Adrenal gland (tissue), 12 donors: ENCODE results near the gene AGPAT4. TPM values are rescaled to one million over a fixed set of nuclear protein-coding genes. Genes with fewer than 3 reads are reported as not detected.

Source experiments
- DNase-seq, 7 donors: peaks; one replicate each; pipeline ENCODE4 v3.0.0-alpha.2; 2019 to 2020
- H3K27ac ChIP-seq, 5 donors: fragments of 200-600 bp; sonication (generic) in 4 of 5; 1 replicate in 3 of 5; 2 replicates in 2 of 5; pipeline versions ENCODE4 v1.5.1 to v1.8.0; 2016 to 2020; ENCODE audit warnings: mild to moderate bottlenecking in 1 of 5
- H3K27me3 ChIP-seq: fragments of 200-600 bp; 2 replicates; pipeline ENCODE4 v1.8.0; 2021
- H3K36me3 ChIP-seq, 2 donors: fragments of 200-600 bp; replicated peaks in 1 of 2; 1 replicate in 1 of 2; 2 replicates in 1 of 2; pipeline versions ENCODE4 v1.5.1 to v1.8.0; 2018 to 2022
- H3K4me1 ChIP-seq, 2 donors: fragments of 200-600 bp; replicated peaks in 1 of 2; 1 replicate in 1 of 2; 2 replicates in 1 of 2; pipeline versions ENCODE4 v1.5.1 to v1.8.0; 2018 to 2021
- H3K4me3 ChIP-seq, 4 donors: fragments of 200-600 bp; sonication (generic) in 3 of 4; one replicate each; pipeline ENCODE4 v1.5.1; 2016 to 2018
- H3K9me3 ChIP-seq, 3 donors: fragments of 200-600 bp; sonication (generic) in 1 of 3; replicated peaks in 1 of 3; 1 replicate in 2 of 3; 2 replicates in 1 of 3; pipeline versions ENCODE4 v1.5.1 to v1.8.0; 2016 to 2021
- POLR2A ChIP-seq, 2 donors: fragments of 450-650 bp; IDR thresholded peaks; one replicate each; pipeline ENCODE4 v1.6.1; 2017; ENCODE audit warnings: antibody characterized with exemption in 2 of 2, mild to moderate bottlenecking in 2 of 2, moderate library complexity in 1 of 2
- WGBS, 4 donors: extraction: QIAGEN DNeasy Blood & Tissue Kit in 2 of 4; methylation state at CpG; one replicate each; pipeline versions ENCODE4 v1.1.5 to v1.1.7; 2013 to 2017; 5-methylcytosine and 5-hydroxymethylcytosine counted together
- intact Hi-C, 2 donors: fragments of 100-400 bp; cut with DNase I; formaldehyde crosslinking; loops; one replicate each; pipeline versions ENCODE4 v1.14.1 to v1.15.0; 2022 to 2023
- polyA plus RNA-seq, 3 donors: library from polyadenylated mRNA; stranded (reverse); fragments of 200-250 nt in 2 of 3; fragments of 350-450 nt in 1 of 3; fragmentation: Illumina TruSeq in 1 of 3; extraction: RNeasy Lipid Tissue Mini Kit (QIAGEN cat#74804) in 1 of 3; gene quantifications; one replicate each; pipeline ENCODE4 v1.2.3, GENCODE V29; 2013 to 2014
- total RNA-seq, 9 donors: library from RNA; depleted of rRNA in 4 of 9; stranded (reverse); fragments of >200 nt in 4 of 9; fragments of 120-200 nt in 1 of 9; fragmentation: NEBNext Ultra II Directional in 1 of 9; extraction: Animal tissue kit (Norgen Biotek cat#: 25700) in 1 of 9; gene quantifications; one replicate each; pipeline versions ENCODE4 v1.1.0 to v1.2.4, GENCODE V29; 2013 to 2023
- TF ChIP-seq, protein P1 (sequence below), 6 experiments: fragments of 450-650 bp in 4 of 6; fragments of 200-600 bp in 2 of 6; sonication (generic) in 1 of 6; IDR thresholded peaks; 1 replicate in 5 of 6; 2 replicates in 1 of 6; pipeline versions ENCODE4 v1.5.1 to v1.8.0; 2016 to 2021; ENCODE audit warnings: antibody characterized with exemption in 6 of 6, mild to moderate bottlenecking in 2 of 6, moderate library complexity in 1 of 6
- donor health status: healthy with polysubstance abuse.
- donor health status: Bipolar disorder and iron deficiency.
- donor health status: DM: yes; HTN: yes; CAD: no.
- donor health status: DM: no; HTN: no; CAD: no.
- donor health status: DM: no; HTN: no; CAD: no.
- donor health status: DM: yes; HTN: yes; CAD: no.

Gene AGPAT4
- total and polyA plus RNA-seq, 12 donors = 2.2 to 13.1 (median 3.7) TPM

GRCh38 chr6:161105408-161105807 lies 168.5 kb downstream of the AGPAT4 start:
- TF ChIP-seq POLR2A (IDR thresholded peaks at IDR 0.05) = no peak
- TF ChIP-seq, protein P1, sequence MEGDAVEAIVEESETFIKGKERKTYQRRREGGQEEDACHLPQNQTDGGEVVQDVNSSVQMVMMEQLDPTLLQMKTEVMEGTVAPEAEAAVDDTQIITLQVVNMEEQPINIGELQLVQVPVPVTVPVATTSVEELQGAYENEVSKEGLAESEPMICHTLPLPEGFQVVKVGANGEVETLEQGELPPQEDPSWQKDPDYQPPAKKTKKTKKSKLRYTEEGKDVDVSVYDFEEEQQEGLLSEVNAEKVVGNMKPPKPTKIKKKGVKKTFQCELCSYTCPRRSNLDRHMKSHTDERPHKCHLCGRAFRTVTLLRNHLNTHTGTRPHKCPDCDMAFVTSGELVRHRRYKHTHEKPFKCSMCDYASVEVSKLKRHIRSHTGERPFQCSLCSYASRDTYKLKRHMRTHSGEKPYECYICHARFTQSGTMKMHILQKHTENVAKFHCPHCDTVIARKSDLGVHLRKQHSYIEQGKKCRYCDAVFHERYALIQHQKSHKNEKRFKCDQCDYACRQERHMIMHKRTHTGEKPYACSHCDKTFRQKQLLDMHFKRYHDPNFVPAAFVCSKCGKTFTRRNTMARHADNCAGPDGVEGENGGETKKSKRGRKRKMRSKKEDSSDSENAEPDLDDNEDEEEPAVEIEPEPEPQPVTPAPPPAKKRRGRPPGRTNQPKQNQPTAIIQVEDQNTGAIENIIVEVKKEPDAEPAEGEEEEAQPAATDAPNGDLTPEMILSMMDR (IDR thresholded peaks at IDR 0.05) = no peak
- Histone ChIP-seq H3K36me3 (peaks cover 0 to 45% of the 10 kb centered on the region in 2 donors), H3K9me3 (no peaks in the 10 kb centered on the region), H3K4me3 (no peak overlapping the region), H3K27ac (no peak overlapping the region), H3K27me3 (no peaks in the 10 kb centered on the region), H3K4me1 (no peaks in the 10 kb centered on the region)
- WGBS, 4 donors = 95 to 100% (median 98%) methylated on average over 2 of the region's 2 CpGs
- DNase-seq = no peak
- intact Hi-C loops = no loop called here

DNA sequence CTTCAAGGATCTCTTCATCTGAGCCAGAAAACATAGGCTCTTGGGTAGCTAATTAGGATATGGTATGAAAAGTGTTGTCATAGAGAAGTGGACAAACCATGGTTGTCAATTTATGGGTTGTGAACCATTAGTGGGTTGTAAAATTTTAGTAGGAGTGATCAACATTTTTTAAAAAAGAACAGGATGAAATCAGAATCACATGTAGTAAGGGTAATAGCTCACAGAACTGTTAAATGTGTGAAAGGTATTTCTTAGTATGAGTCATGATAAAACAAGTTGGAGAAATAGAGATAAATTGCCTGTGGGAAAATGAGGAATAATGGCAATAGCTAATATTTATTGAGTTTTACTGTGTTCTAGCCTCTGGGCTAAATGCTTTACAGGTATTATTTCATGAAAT lies 168.9 kb downstream of the AGPAT4 start:
- H3K36me3 ChIP-seq = peaks cover 0 to 46% of the 10 kb centered on the region in 2 donors
- DNase-seq = no peak
- TF ChIP-seq, protein P1 (IDR thresholded peaks at IDR 0.05) = no peak
- no peak for TF ChIP-seq POLR2A (IDR thresholded peaks at IDR 0.05)

GRCh38 chr6:161103475-161103874 lies 170.4 kb downstream of the AGPAT4 start:
- Histone ChIP-seq H3K4me1 (no peaks in the 10 kb centered on the region), H3K4me3 (no peak overlapping the region), H3K27me3 (no peaks in the 10 kb centered on the region), H3K9me3 (no peaks in the 10 kb centered on the region), H3K27ac (no peak overlapping the region), H3K36me3 (peaks cover 0 to 42% of the 10 kb centered on the region in 2 donors)
- intact Hi-C loops = no loop called here
- WGBS, 4 donors = 88 to 97% (median 95%) methylated on average over 4 of the region's 4 CpGs
- TF ChIP-seq POLR2A (IDR thresholded peaks at IDR 0.05) = no peak
- TF ChIP-seq, protein P1 (IDR thresholded peaks at IDR 0.05) = no peak
- DNase-seq = no peak

More for the DNA sequence above, 168.9 kb downstream of the AGPAT4 start:
- Histone ChIP-seq H3K4me3 (no peak overlapping the region), H3K27ac (no peak overlapping the region), H3K9me3 (no peaks in the 10 kb centered on the region), H3K4me1 (no peaks in the 10 kb centered on the region), H3K27me3 (no peaks in the 10 kb centered on the region)
- intact Hi-C loops = no loop called here

DNA sequence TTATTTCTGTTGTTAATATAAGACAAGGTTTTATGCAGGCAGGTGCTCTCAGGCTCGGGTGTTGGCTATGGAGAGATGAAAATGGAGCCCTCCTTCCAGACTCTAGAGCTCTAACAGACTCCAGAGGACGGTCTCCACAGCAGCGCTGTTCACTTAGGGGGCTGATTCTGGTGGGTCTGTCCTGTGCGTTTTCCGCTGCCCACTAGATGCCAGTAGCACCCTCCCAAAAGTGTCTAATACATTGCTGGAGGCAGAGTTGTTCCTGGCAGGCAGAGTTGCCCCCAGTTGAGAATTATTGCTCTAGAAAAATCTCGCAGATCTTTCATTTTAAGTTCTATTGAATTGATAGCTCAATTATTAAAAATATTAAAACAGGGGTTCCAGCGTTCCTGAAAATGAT lies 172.3 kb downstream of the AGPAT4 start:
- Histone ChIP-seq H3K27ac (no peak overlapping the region), H3K4me3 (no peak overlapping the region), H3K4me1 (no peaks in the 10 kb centered on the region), H3K36me3 (peaks cover 0 to 41% of the 10 kb centered on the region in 2 donors), H3K9me3 (no peaks in the 10 kb centered on the region), H3K27me3 (no peaks in the 10 kb centered on the region)
- TF ChIP-seq, protein P1 (IDR thresholded peaks at IDR 0.05) = no peak
- TF ChIP-seq POLR2A (IDR thresholded peaks at IDR 0.05) = no peak
- no peak for DNase-seq
- intact Hi-C loops = no loop called here
- whole genome bisulfite sequencing, 4 donors = 88 to 93% (median 91%) methylated on average over 7 of the region's 7 CpGs
